GM19328 (cell line): ENCODE measurements around the gene STX18.

ENCODE experiments used
- ATAC-seq: cut with Tn5 transposase; IDR thresholded peaks from one replicate; pipeline ENCODE4 v1.9.1; 2021; ENCODE audit warnings: mild to moderate bottlenecking, moderate library complexity; ENCODE audit not compliant: unreplicated experiment

Gene STX18

DNA sequence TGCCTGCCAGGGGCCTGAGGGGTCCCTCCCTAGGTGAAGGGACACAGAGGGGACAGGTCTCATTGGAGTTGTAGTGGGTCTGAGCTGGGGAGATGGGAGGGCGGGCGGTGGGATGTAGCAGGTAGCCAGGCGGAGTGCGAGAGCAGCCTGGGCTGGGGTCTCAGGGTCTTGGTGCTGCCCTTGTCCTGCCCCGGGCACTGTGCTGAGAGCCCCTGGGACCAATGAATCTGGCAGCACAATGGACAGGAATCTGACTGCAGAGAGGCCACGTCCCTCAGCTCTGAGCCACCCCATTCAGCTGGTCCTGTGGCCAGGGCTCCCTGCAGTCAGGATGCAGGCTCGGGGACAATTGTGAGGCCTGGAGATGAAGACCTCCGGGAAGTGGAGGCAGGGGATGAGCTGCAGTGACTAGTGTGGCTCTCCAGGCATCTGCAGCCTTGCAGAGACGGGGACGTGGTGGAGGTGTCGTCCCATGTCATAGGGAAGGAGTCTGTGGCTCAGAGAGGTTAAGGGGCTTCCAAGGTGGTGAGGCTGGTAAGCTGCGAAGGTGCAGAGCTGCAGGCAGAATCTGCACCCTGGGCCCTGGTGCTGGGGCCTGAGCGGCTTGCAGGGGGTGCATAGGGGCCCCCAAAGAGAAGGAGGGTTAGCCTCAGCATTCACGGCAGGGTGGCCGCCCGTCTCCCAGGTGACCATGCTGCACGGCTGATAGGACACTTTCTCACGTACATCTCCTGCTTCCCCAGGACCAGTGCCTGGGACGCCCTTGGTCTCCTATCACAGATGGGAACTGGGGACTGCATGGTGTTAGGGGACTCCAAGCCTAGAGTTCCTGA is 134.3 kb downstream of the STX18 start:
- ATAC-seq: no peak

DNA sequence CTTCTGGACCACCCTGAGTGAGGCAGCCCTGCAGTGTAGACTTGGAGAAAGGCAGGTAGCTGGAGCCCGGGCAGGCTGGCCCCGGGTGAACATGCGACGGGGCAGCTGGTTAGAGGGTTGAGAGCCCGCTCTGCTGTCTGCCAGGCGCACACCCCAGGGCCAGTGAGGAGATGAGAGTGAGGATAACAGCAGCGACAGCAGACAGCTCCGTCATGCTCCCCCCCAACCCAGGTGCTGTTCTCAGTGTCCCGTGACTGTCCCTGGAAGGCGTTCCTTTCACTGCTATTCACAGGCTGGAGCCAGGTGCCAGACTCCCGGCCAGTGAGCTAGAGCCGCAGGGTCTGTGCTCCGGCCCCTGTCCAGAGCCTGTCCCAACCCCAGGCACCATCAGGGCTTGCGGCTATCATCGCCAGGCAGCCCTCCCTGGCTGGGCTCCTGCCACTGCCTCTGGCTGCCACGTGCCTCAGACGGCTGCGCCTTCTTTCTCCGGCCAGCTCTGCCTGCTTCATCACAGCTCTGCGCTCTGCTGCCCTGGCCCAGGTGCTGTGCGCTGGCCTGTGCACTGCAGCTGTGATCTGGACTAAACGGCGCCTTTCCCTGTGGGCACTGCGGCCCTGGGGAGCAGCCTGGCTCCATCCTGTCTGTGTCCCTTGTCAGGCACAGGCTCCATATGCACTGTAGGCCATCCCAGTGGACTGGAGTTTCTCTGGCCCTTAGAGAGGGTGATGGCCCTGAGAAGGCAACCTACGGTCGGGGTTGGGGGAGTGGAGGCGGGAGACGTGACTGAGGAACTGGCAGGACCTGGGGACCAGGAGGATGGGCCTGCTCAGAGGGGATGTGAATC is 135.2 kb downstream of the STX18 start:
- no peak for ATAC-seq

DNA sequence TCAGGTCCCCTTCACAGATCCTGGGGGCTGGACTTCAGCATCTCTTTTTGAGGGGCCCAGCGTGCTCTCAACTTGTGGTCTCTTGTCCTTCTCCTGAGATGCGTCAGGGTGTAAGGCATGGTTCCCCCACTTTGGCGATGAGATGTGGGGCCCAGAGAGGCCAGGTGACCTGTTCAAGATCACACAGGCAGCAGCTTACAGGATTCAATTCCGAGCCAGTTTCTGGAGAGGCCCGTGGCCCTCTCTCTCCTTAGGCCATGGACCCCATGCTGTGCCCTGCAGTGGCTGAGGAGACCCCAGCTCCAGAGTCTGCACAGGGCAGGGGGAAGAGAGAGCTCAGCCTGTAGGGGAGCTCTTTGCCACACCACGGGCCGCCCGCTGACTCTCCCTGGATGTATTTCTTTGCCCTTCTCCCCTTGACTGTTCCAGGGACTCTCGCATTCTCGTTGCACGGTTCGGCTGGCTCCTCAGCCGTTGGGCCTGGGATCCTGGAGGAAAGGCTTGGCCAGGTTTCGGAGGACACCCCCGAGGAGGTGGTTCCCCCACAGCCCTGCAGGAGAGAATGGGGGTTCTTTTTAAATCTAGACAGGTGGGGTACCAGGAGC is 136.4 kb downstream of the STX18 start:
- no peak for ATAC-seq

DNA sequence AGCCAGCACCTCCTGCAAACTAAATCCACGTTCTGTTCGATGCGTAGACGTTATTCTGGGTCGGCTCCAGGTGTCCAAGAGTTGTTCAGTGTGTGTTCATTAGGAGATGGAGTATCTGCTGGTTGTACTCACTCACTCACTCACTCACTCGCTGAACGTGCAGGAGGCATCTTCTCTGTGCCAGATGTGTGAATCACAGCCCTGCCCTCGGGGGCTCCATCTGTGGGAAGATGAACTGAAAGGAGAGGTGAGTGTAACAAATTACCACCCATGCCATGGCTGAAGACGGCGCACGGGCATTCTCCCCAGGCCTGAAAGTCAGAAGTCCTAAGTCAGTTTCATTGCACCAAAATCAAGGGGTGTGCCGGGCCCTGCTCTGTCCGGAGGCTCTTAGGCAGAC is 138.9 kb downstream of the STX18 start:
- no peak for ATAC-seq

GRCh38 chr4:4401036-4401435 is 140.8 kb downstream of the STX18 start:
- ATAC-seq: no peak

DNA sequence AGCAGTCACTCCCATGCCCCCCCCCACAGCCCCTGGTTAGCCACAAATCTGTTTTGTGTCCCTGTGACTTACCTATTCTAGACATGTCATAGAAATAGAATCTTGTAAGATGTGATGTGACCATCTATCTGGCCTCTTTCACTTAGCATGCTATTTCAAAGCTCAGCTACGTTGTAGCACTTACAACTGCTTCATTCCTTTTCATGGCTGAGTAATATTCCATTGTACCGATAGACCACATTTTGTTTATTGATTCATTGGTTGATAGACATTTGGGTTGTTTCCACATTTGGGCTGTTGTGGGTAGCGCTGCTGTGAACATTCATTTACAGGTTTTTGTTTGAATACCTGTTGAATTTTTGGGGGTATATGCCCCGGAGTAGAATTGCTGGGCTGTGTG is 143.4 kb downstream of the STX18 start:
- no peak for ATAC-seq

DNA sequence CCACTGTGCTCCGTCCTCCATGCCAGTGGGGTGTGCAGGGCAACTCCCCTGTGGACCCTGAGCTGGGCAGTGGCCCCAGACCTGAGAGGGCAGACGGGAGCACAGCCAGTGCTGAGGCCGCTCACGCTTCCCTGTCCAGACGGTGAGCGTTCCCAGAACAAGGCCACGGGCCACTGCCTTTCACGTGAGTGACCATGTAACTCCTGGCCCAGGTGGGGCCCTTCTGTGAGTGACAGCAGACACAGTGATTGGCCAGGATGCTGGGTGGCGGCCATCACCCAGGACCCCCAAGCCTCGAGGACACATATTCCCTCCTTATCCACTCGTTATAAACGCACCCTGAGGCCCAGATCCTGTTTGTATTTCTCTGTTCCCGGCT is 144.4 kb downstream of the STX18 start:
- ATAC-seq: no peak

DNA sequence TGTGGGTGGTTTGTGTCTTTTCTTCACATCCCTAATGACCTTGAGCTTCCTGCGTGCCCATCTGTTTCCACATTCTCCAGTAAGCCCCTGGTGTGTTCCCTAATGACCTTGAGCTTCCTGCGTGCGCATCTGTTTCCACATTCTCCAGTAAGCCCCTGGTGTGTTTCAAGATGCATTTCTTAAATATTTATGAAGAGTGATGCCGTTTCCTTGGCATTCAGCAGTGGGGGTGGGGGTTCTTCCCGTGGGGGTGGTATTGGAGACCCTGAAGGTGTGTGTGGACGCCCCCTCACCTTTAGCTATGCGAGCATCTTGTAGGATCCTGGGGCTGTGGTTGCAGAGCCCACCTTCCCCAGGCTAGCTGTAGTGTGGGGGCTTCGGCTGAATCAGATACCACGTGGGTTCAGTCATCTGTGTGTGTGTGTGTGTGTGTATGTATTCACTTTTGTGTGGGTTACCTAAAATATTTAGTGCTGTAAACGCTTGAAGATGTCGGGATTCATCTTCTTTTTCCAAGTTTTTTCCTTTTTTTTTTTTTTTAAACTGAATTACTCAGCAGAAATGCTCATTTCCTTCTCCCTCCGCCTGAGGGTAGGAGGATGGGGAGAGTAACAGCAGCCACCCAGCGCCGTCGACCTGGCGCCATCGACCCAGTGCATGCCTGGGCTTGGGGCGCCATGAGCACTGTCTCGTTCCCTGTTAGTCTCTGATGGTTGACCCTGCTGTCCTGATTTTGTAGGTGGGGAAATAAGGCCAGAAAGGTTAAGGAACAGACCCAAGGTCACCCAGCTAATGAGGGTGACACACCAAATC is 145.0 kb downstream of the STX18 start:
- ATAC-seq: no peak

DNA sequence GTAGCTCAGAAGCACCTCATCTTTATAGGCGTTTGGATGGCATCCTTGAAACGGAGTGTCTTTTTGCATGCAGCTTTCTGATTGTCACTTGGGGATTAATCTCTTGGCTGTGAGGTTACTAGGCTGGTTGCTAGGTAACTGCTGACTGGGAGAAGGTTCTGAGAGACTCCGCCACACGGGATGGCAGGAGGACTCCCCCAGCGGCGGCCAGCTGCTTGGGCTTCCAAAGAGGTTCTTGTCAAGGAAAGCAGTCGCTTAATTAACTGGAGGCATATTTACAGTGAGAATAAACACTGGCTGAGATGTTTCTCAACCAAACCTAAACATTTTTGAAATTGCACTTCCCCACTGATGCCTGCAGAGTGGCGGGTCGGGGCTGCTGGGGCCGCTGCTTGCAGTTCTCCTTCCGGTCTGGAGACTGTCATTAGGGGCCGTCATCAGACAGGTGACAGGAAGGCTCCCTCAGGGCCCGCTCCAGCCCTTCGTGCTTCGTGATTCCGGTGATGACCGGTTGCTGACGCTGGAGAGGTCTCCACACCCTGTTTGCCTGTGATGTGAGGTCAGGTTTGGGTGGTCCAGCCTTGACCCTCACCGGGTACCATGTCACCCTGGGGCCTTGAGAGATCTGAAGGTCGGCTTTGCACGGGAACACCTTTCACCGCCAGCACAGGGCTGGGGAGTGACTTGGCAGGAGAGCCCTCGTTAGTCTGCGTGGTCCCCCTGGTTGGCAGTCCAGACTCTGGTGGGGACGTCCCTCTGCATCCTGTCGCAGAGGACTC is 145.8 kb downstream of the STX18 start:
- no peak for ATAC-seq

DNA sequence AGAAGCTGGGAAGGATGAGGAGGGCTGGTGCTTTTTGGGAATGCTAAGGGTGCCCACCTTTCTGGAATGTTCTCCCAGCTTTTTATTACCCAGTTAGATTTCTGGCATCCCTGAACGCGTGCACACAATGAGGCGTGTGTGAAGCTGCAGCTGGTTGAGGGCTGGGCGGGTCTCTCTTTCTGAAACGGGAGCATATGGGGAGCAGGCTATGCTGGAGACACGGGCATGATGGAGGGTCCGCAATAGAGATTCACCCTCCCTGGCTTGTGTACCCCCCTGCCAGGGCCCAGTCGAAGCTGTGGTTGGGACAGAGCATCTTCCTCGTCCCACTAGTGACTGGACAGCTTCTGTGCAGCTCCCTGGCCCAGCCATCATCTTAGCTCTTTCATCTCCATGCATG is 146.5 kb downstream of the STX18 start:
- ATAC-seq: no peak

- no peak for ATAC-seq
Measured at GRCh38 chr4:4394644-4395043, 147.2 kb downstream of the STX18 start.

DNA sequence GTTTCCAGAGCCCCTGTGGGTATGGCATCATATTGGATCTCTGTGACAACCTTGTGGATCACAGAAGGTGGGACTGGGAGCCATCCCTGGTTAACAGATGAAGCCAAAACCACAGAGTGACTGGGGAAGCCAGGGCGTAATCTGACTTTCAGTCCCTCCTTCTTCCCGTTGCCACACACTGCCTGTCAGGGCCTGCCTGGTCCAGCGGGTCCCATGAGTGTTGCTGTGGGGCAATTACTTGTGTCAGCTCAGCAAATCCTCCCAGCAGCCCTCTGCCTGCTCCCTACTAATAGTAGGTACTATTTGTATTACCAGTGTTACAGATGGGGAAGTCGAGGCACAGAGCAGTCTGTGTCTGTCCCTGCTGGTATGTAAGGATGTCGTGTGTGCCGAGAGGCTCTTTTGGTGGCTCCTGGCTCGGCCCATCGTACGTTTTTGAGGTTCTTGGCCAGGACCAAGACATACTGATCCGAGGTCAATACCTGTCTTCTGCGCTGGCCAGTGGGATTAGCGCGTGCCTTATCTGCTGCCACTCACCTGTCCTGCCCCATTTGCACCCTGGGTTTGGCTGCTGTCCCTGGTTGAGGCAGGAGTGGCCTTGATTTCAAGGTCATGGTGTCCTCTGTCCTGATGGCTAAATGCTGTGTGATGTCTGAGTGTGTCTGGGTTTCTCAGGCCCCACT is 149.2 kb downstream of the STX18 start:
- no peak for ATAC-seq

DNA sequence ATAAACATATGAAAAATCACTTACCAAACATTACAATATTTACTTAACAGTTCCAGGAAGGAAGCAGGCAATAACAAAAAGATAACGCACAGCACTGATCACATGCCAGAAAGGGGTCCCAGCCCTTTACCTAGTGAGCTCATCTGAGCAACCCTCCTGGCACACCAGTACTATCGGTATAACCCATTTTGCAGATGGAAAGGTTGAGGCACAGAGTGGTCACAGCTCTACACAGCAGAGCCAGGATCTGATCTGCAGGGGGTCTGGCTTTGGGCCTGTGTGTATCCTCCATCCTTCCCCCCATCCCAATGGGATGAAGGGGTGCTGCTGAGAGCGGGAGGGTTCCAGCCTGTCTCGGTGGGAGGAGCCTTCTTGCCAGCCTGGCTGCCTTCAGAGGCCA is 150.0 kb downstream of the STX18 start:
- ATAC-seq: no peak

DNA sequence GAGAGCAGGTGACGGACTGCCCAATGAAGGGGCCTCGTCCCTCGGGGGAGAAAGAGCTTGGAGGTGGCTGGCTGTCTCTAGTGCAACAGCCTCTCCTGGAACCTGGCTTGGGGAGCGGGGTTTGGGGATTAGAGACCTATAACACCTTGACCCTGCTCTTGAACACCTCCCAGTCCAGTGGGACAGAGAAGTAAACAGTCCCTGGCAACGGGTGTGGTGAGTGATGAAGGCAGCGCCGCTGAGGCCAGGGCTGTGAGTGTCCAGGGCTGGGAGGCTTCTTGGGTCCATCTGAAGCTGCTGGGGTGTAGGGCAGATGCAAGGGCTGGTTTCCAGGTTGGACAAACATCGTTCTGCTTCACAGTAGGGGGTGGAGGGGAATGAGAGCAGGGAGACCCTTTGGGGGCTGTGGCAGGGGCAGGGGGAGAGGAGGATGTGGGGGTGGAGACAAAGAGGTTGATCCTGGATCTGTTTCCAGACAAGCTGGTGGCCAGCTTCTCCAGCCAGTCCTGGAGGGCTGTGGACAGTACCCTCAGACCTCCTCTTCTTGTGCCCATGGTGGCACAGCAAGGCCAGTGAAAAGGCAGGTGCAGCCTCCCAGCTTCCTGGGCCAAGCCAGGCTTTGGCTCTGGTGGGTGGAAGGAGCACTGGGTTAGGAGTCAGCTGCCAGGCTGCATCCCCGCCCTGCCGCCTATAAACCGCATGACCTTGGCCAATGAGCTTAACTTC is 151.2 kb downstream of the STX18 start:
- ATAC-seq: no peak

- no peak for ATAC-seq
Measured at GRCh38 chr4:4390046-4390445, 151.8 kb downstream of the STX18 start.

DNA sequence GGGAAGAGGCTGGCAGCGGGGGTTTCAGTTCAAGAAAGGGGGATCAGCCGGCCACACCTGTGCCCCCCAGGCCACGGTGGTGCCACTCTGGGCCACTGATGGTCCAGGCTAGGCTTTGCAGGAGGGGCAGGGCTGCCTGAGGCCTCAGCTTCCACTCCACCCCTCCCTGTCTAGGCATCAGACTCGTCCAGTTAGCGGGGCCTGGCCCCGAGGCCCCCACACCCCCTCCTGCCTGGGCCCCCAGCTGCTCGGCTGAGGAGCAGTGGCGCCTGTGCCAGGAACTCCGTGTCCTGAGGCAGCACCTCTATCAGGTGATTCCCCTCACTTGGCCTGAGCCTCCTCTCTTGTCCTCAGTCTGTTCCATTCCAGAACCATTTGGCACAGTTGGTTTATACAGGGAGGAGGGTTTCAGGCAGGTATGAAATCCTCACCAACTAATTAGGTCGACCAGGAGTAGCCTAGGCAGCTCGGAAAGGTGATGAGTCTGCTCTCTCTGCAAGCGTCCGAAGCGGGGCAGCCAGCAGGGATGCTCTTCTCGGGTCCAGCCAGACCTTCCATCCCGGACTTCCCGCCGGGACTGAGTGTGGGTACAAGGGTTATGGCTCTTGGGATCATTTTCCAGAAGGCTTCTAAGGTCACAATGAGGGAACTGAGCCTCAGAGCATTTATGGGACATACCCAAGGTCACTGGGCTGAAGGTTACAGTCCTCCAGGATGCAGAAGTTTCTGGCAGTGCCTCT is 152.8 kb downstream of the STX18 start:
- no peak for ATAC-seq

GRCh38 chr4:4388311-4388790 is 153.5 kb downstream of the STX18 start:
- ATAC-seq: no peak
